Esophagus squamous epithelium (tissue), 5 donors: ENCODE data around the gene ADARB2. TPM values are rescaled to one million over a fixed set of nuclear protein-coding genes. Genes with fewer than 3 reads are reported as not detected.
"Not testable (repeated sequence)": the region's sequence is repeated elsewhere in the genome, so short reads cannot be mapped to it uniquely, and the experiment has no call there.

ENCODE experiments used
- DNase-seq: peaks from one replicate; lab custom pipeline; 2025; lab: John Stamatoyannopoulos, UW
- H3K27ac ChIP-seq, 4 donors: fragments of 200-600 bp; sonication (generic); one replicate each; pipeline ENCODE4 v1.5.1; 2016 to 2019; ENCODE audit warnings: mild to moderate bottlenecking in 1 of 4
- H3K27me3 ChIP-seq, 4 donors: fragments of 200-600 bp; sonication (generic); 1 replicate in 3 of 4; 2 replicates in 1 of 4; pipeline versions ENCODE4 v1.5.1 to v1.6.0; 2017 to 2021; ENCODE audit warnings: antibody characterized with exemption in 1 of 4
- H3K36me3 ChIP-seq, 3 donors: fragments of 200-600 bp; sonication (generic); one replicate each; pipeline ENCODE4 v1.5.1; 2016 to 2019
- H3K4me1 ChIP-seq, 3 donors: fragments of 200-600 bp; sonication (generic); one replicate each; pipeline ENCODE4 v1.5.1; 2017 to 2019
- H3K4me3 ChIP-seq, 4 donors: fragments of 200-600 bp; sonication (generic); 1 replicate in 3 of 4; 2 replicates in 1 of 4; pipeline ENCODE4 v1.5.1; 2016 to 2019; ENCODE audit warnings: mild to moderate bottlenecking in 2 of 4, moderate library complexity in 1 of 4
- H3K9me3 ChIP-seq, 3 donors: fragments of 200-600 bp; sonication (generic); one replicate each; pipeline ENCODE4 v1.5.1; 2016 to 2019
- CTCF ChIP-seq, 6 experiments: fragments of 450-650 bp in 4 of 6; fragments of 200-600 bp in 2 of 6; sonication (generic) in 2 of 6; IDR thresholded peaks; one replicate each; pipeline ENCODE4 v1.5.1; 2016 to 2019; ENCODE audit warnings: antibody characterized with exemption in 6 of 6, mild to moderate bottlenecking in 4 of 6, moderate library complexity in 4 of 6
- POLR2A ChIP-seq, 4 donors: fragments of 450-650 bp; IDR thresholded peaks; one replicate each; pipeline ENCODE4 v1.6.1; 2017; ENCODE audit warnings: antibody characterized with exemption in 4 of 4, mild to moderate bottlenecking in 4 of 4, moderate library complexity in 3 of 4
- WGBS, 2 donors: methylation state at CpG; one replicate each; pipeline ENCODE4 v1.1.5; 2018; 5-methylcytosine and 5-hydroxymethylcytosine counted together
- intact Hi-C: fragments of 100-400 bp; cut with DNase I; formaldehyde crosslinking; loops from one replicate; pipeline ENCODE4 v1.15.0; 2022
- total RNA-seq, 4 donors: library from RNA; depleted of rRNA; stranded (reverse); fragments of >200 nt; gene quantifications; one replicate each; pipeline ENCODE4 v1.1.0, GENCODE V29; 2016
- donor health status: DM: yes; HTN: yes; CAD: no.

The ADARB2 gene
- total RNA-seq, 4 donors from 2014 or later, result 0.21 to 3.5 (median 1.5) TPM

- H3K36me3 ChIP-seq, result no peaks in the 10 kb centered on the region
- WGBS, 2 donors, result 64 to 69% methylated on average over 5 to 9 of the region's 13 CpGs
- no peak for DNase-seq
- no peak for TF ChIP-seq POLR2A (IDR thresholded peaks at IDR 0.05)
- no peak for TF ChIP-seq CTCF (IDR thresholded peaks at IDR 0.05)
- H3K4me1 ChIP-seq, result no peaks in the 10 kb centered on the region
- intact Hi-C loops, result no loop called here
- no peak overlapping the region for H3K4me3 ChIP-seq
- H3K9me3 ChIP-seq, result no peaks in the 10 kb centered on the region
- no peak overlapping the region for H3K27ac ChIP-seq
- H3K27me3 ChIP-seq, result peaks cover 0 to 12% (median 0%) of the 10 kb centered on the region in 4 donors
Measured at GRCh38 chr10:1162481-1163203, 574.7 kb downstream of the ADARB2 start.

GRCh38 chr10:1161315-1161673 lies 576.0 kb downstream of the ADARB2 start:
- H3K27ac ChIP-seq, DNase-seq, intact Hi-C loops, H3K4me1 ChIP-seq, H3K9me3 ChIP-seq, H3K4me3 ChIP-seq, H3K36me3 ChIP-seq, H3K27me3 ChIP-seq: not testable (repeated sequence)
- WGBS, 2 donors, result 67 to 68% methylated on average over 5 of the region's 5 CpGs

- intact Hi-C loops, result no loop called here
- no peak for DNase-seq
- Histone ChIP-seq H3K4me1 (no peaks in the 10 kb centered on the region), H3K4me3 (no peak overlapping the region), H3K27me3 (peaks cover 0 to under 1% (median 0%) of the 10 kb centered on the region in 4 donors), H3K27ac (no peak overlapping the region), H3K9me3 (no peaks in the 10 kb centered on the region), H3K36me3 (no peaks in the 10 kb centered on the region)
- WGBS, 2 donors, result 78 to 86% methylated on average over 16 to 22 of the region's 25 CpGs
- TF ChIP-seq CTCF (IDR thresholded peaks at IDR 0.05) (no peak), POLR2A (IDR thresholded peaks at IDR 0.05) (no peak)
Measured at GRCh38 chr10:1160561-1161314, 576.6 kb downstream of the ADARB2 start.

- WGBS, 2 donors, result 89 to 94% methylated on average over 27 to 35 of the region's 59 CpGs
Measured at GRCh38 chr10:1159131-1160061, 577.9 kb downstream of the ADARB2 start.

GRCh38 chr10:1158536-1158935 lies 578.8 kb downstream of the ADARB2 start:
- H3K27me3 ChIP-seq, DNase-seq, H3K36me3 ChIP-seq, H3K4me3 ChIP-seq, intact Hi-C loops, H3K9me3 ChIP-seq, H3K4me1 ChIP-seq, H3K27ac ChIP-seq: not testable (repeated sequence)
- WGBS, 2 donors, result 89 to 92% methylated on average over 8 to 10 of the region's 10 CpGs

More at GRCh38 chr10:1159131-1160061, 577.9 kb downstream of the ADARB2 start:
- no peak for DNase-seq
- TF ChIP-seq POLR2A (IDR thresholded peaks at IDR 0.05) (no peak), CTCF (IDR thresholded peaks at IDR 0.05) (no peak)
- Histone ChIP-seq H3K9me3 (no peaks in the 10 kb centered on the region), H3K36me3 (no peaks in the 10 kb centered on the region), H3K27me3 (no peaks in the 10 kb centered on the region), H3K27ac (no peak overlapping the region), H3K4me3 (no peak overlapping the region), H3K4me1 (no peaks in the 10 kb centered on the region)
- intact Hi-C loops, result no loop called here
